ENCODE results near the gene MMAA.

GRCh38 chr4:145619639-145619996 is 433 bp downstream of the MMAA start:
- TF ChIP-seq CTCF (IDR thresholded peaks at IDR 0.05) (no peak), POLR2A (IDR thresholded peaks at IDR 0.05) (no peak)
